ENCODE measurements around the gene RPL35.
A peak's percentile ranks its signal among the peaks of the same experiment; 100 is the strongest.

The RPL35 gene

GRCh38 chr9:124861342-124862229, at the start of gene RPL35, which contains the start of gene ARPC5L:
Gene RPL35, minus strand, starts transcription at chr9:124861957. Its CDS starts 45 bp downstream, at chr9:124861912.
Gene ARPC5L, plus strand, starts transcription at chr9:124862130. Its CDS starts 7,161 bp downstream, at chr9:124869291.
- peak; percentile 79 for DNase-seq

GRCh38 chr9:124908098-124908497, 46.3 kb upstream of the RPL35 start:
- no peak for DNase-seq

DNA sequence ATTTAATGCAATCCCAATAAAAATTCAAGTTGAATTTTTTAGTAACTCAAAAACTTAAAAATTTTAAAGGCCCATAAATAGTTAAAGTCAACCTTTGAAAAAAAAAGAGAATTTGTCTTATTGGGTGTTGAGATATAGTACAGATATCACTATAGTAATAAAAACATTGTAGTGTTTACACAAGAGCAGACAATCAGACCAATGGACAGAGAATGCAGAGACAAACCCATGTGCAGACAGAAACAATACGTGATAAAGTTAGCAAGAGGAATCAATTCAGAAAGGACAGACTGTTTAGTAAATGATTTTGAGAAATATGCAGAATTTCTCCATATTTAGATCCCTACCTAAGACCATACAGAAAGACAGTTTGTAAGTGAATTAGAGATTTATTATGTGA, 45.2 kb upstream of the RPL35 start:
- no peak for DNase-seq

DNA sequence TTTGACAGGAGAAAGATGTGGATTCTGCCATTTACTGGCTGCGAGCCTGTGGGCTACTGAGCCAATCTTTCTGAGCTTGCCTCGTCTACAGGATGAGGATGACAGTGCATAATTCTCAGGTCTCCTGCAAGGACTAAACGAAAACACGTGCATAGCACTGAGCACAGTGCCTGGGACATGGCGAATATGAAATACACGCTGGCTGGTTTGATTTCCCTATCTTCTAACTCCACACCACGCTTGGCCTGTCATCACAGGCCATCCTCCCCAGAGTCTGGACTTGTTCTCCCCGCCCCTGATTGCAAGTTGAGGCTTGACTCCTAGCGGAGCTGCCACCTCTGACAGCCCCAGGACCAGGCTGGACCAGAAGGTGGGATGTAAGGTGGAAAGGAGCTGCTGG, 38.1 kb upstream of the RPL35 start:
- no peak for DNase-seq

DNA sequence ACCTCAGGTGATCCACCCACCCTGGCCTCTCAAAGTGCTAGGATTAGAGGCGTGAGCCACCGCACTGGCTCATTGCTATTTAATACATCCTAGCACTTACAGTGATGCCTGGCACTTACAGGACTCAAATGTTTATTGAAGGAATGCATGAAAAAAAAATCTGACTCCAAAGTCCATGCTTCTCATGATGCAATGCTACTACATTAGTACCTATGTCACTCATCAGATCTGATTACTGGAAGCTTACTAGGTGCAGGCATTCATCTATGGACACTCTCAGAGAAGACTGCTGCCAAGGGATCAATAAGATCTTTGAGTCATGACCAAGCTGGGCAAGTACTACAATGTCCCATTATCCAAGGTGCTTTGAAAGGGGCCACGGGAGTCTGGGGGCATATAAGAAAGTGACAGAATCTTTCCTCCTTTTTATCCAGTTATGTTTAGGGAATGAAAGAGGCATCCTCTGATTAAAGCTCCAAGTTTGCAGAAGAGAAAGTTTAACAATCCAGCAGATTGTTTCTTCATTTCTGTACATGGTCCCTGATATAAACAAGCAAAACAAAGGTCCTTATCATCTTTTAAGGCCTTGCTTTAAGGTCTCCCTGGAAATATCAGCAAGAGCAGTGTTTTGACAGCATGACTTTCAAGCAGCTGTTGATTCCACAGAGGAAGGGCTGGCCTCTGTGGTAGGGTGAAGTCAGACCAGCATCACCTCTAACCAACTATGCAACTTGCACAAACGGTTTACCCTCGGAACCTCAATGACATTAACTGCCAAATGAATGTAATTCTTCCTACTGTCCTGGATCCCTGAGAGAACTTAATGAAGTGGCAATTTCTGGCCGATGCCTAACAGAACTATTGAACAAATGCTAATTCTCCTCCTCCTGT, 36.1 kb upstream of the RPL35 start:
- no peak for DNase-seq

DNA sequence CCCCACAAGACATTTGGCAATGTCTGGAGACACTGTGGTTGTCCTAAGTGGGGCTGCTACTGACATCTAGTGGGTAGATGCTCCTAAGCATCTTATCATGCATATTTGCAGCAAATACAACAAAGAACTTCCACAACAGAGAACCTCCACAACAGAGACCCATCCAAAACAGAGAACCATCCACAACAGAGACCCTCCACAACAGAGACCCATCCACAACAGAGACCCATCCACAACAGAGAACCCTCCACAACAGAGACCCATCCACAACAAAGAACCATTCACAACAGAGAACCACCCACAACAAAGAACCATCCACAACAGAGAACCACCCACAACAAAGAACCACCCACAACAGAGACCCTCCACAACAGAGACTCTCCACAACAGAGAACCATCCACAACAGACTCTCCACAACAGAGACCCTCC, 33.0 kb upstream of the RPL35 start:
- DNase-seq, result no peak

GRCh38 chr9:124894035-124894740, 32.4 kb upstream of the RPL35 start:
- DNase-seq, result no peak

DNA sequence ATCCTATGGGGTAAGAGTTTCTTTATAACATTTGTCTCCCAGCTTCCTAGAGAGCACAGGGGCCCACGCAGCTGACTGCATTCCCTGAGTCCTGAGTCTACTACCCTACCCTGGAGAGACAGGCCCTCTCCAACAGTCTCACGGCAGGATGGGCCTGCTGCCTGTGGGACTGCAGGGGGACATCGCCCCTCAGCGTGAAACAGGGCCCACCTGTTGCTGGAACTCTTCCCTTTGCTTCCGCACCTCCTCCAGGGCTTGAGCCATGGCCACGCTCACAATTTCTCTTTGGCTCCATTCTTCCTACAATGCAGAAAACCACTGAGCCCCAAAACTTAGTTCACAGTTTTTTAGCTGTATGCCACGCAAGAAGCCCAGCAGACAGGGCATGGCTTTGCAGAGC, 28.4 kb upstream of the RPL35 start:
- no peak for DNase-seq

DNA sequence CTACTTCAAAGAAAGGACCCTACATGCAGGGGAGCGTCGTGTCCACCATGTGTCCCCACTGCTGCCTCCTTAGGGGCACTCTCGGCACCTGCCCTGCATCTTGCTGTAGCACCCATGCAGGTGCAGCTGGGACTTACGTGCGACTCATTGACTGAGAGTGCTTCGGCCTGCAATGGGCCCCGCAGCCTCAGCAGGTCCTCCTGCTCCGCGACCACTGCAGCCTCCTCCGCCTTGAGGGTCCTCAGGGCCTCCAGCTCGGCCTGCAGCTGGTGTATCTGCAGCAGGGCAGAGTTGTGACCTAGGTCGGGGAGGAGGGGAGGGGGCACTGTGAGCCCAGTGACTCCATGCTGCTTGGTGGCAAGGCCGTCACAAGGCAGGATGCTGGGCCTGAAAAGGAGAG, 27.2 kb upstream of the RPL35 start:
- no peak for DNase-seq

- no peak for DNase-seq
Measured at GRCh38 chr9:124887832-124888231, 26.1 kb upstream of the RPL35 start.

DNA sequence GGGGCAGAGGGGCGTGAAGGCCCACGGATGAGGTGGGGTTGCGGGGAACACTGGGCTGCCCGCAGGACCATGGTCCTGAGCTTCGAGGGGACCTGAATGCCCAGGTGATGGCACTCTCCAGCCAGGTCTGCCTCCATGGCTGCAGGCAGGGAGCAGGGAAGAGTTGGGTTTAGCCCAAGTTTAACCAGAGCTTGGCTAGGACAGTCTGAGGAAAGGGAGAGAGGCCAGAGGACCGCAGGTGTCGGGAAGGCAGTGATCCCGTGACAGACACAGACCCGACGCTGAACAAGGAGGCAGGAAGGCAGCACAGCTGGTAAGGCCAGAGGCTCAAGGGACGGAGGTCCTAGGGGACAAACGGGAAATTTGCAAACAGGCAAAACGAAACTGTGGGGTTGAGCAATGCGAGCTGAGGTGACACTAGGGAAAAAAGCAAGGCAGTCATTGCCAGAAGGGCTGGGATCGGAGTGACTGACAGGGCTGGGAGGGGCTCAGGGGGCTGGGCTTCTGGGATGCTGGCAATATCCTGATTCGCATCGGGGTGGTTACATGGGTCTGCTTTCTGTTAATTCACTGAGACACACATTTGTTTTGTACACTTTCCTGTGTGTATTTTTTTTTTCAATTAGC, 25.2 kb upstream of the RPL35 start:
- DNase-seq, result no peak

DNA sequence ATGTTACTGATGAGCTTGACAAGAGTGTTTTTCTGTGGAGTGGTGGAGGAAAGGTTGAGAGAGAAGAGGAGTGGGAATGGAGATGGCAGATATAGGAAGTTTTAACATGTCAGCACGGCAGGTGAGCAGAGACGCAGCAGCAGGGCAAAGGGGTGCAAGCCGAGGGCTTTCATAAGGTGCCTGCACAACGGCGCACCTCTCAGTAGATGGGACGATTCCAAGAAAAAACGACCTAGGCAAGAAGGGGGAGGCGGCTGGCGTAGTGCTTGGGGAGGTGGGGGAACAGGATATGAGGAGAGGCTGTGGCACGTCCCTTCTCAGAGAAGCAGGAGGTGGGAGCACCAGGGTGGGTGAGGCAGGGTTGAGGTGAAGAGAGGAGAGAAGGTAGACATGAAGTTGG, 24.7 kb upstream of the RPL35 start:
- no peak for DNase-seq

- no peak for DNase-seq
Measured at GRCh38 chr9:124885551-124885950, 23.8 kb upstream of the RPL35 start.

- no peak for DNase-seq
Measured at GRCh38 chr9:124884376-124884775, 22.6 kb upstream of the RPL35 start.

- no peak for DNase-seq
Measured at GRCh38 chr9:124882231-124882630, 20.5 kb upstream of the RPL35 start.

DNA sequence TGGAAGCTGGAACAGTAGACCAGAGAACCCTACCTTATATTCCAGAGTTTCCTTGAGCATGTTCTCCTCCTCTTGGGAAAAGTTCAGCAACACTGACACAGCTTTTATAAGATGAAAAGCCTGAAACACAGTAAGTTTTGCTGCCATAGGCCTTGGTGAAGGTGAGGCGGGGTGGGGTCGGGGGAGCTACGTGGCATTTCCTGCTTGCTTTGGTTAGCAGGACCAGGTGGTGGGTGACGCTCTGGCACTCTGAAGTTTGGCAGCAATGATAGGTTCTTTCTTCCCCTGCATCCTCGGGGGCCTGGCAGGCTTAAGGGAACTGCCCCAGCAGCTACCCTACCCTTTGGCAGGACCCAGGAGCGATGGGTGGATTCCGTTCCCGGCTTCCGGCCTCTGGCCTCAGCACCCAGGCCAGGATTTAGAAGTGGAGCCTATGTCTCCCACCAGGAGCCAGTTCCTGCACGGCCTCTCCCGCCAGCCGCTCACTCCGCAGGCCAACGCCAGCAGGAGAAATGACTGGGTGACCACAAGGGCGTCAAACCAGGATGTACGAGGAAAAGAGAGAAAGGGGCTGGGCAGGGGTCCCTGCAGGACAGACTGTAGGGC, 19.5 kb upstream of the RPL35 start:
- no peak for DNase-seq

- DNase-seq, result no peak
Measured at GRCh38 chr9:124880501-124880900, 18.7 kb upstream of the RPL35 start.

- no peak for DNase-seq
Measured at GRCh38 chr9:124879226-124879625, 17.5 kb upstream of the RPL35 start.

GRCh38 chr9:124878518-124878917, 16.8 kb upstream of the RPL35 start:
- no peak for DNase-seq

- no peak for DNase-seq
Measured at GRCh38 chr9:124878021-124878420, 16.3 kb upstream of the RPL35 start.

- no peak for DNase-seq
Measured at GRCh38 chr9:124877021-124877782, 15.4 kb upstream of the RPL35 start.
